ENCODE results near the gene PEX11G. TPM values are rescaled to one million over a fixed set of nuclear protein-coding genes. Genes with fewer than 3 reads are reported as not detected.

PEX11G gene
- total RNA-seq, 1 experiment from 2014 or later = 3.9 TPM

GRCh38 chr19:7505288-7505681 lies 16.4 kb upstream of the PEX11G start:
- ChIA-PET POLR2A (interaction anchor here (0.8 kb wide), 1 partner anchor 17 kb away, joined by 9 read pairs; no protein-coding TSS in a partner anchor), CTCF (interaction anchor here (0.7 kb wide), 1 partner anchor 10 kb away, joined by 3 read pairs; no protein-coding TSS in a partner anchor)
- no peaks in the 10 kb centered on the region for H3K27me3 Mint-ChIP-seq (ENCODE audit: insufficient read depth, unreplicated experiment)
- Histone ChIP-seq H3K4me3 (ENCODE audit: low read depth, low read length) (no peak overlapping the region), H3K36me3 (ENCODE audit: control insufficient read depth, insufficient read depth, low read length) (no peaks in the 10 kb centered on the region), H3K4me1 (no peaks in the 10 kb centered on the region), H3K27me3 (replicated peaks; ENCODE audit: control insufficient read depth, insufficient read depth, low read length) (no peaks in the 10 kb centered on the region), H3K9me3 (no peaks in the 10 kb centered on the region)
- BruUV-seq (replicated peaks) = no TSS peak
- no peaks in the 10 kb centered on the region for H3K4me1 Mint-ChIP-seq (ENCODE audit: low read depth, unreplicated experiment)
- intact Hi-C loops (cut with micrococcal nuclease; ENCODE audit: unreplicated experiment) = no loop called here
- no peak for DNase-seq
- H3K27ac Mint-ChIP-seq (ENCODE audit: unreplicated experiment) = no peak overlapping the region
- TF ChIP-seq CTCF (IDR thresholded peaks at IDR 0.05; ENCODE audit: insufficient read depth in 1 of 2, low read depth in 1 of 2, low read length in 1 of 2, severe bottlenecking in 1 of 2, unreplicated experiment in 1 of 2) = no peak
- no peaks in the 10 kb centered on the region for H3K9me3 Mint-ChIP-seq (ENCODE audit: unreplicated experiment)
- H3K4me3 Mint-ChIP-seq (ENCODE audit: unreplicated experiment) = no peak overlapping the region
- peaks cover 10% of the 10 kb centered on the region for H3K36me3 Mint-ChIP-seq (ENCODE audit: insufficient read depth, unreplicated experiment)

GRCh38 chr19:7504684-7505083 lies 15.8 kb upstream of the PEX11G start:
- H3K27me3 ChIP-seq (replicated peaks; ENCODE audit: control insufficient read depth, insufficient read depth, low read length) = no peaks in the 10 kb centered on the region
- intact Hi-C loops (cut with micrococcal nuclease; ENCODE audit: unreplicated experiment) = no loop called here
- no peaks in the 10 kb centered on the region for H3K36me3 ChIP-seq (ENCODE audit: control insufficient read depth, insufficient read depth, low read length)
- CTCF ChIA-PET = interaction anchor here (0.7 kb wide), 1 partner anchor 10 kb away, joined by 3 read pairs; no protein-coding TSS in a partner anchor
- no peaks in the 10 kb centered on the region for H3K4me1 ChIP-seq
- no peak overlapping the region for H3K4me3 Mint-ChIP-seq (ENCODE audit: unreplicated experiment)
- H3K27me3 Mint-ChIP-seq (ENCODE audit: insufficient read depth, unreplicated experiment) = no peaks in the 10 kb centered on the region
- H3K36me3 Mint-ChIP-seq (ENCODE audit: insufficient read depth, unreplicated experiment) = peaks cover 10% of the 10 kb centered on the region
- no peak for TF ChIP-seq CTCF (IDR thresholded peaks at IDR 0.05; ENCODE audit: insufficient read depth in 1 of 2, low read depth in 1 of 2, low read length in 1 of 2, severe bottlenecking in 1 of 2, unreplicated experiment in 1 of 2)
- H3K9me3 ChIP-seq = no peaks in the 10 kb centered on the region
- POLR2A ChIA-PET = interaction anchor here (0.8 kb wide), 1 partner anchor 16 kb away, joined by 9 read pairs; no protein-coding TSS in a partner anchor
- H3K4me3 ChIP-seq (ENCODE audit: low read depth, low read length) = no peak overlapping the region
- DNase-seq = no peak
- no peaks in the 10 kb centered on the region for H3K9me3 Mint-ChIP-seq (ENCODE audit: unreplicated experiment)
- no peak overlapping the region for H3K27ac Mint-ChIP-seq (ENCODE audit: unreplicated experiment)
- H3K4me1 Mint-ChIP-seq (ENCODE audit: low read depth, unreplicated experiment) = no peaks in the 10 kb centered on the region
- BruUV-seq (replicated peaks) = no TSS peak

GRCh38 chr19:7502552-7502951 lies 13.7 kb upstream of the PEX11G start:
- POLR2A ChIA-PET = no interaction called here
- intact Hi-C loops (cut with micrococcal nuclease; ENCODE audit: unreplicated experiment) = no loop called here

More at GRCh38 chr19:7502552-7502951, 13.7 kb upstream of the PEX11G start:
- Mint-ChIP-seq H3K36me3 (ENCODE audit: insufficient read depth, unreplicated experiment) (peaks cover 10% of the 10 kb centered on the region), H3K27ac (ENCODE audit: unreplicated experiment) (no peak overlapping the region), H3K4me1 (ENCODE audit: low read depth, unreplicated experiment) (no peaks in the 10 kb centered on the region), H3K27me3 (ENCODE audit: insufficient read depth, unreplicated experiment) (no peaks in the 10 kb centered on the region), H3K4me3 (ENCODE audit: unreplicated experiment) (no peak overlapping the region), H3K9me3 (ENCODE audit: unreplicated experiment) (no peaks in the 10 kb centered on the region)
- no TSS peak for BruUV-seq (replicated peaks)
- H3K4me1 ChIP-seq = no peaks in the 10 kb centered on the region
- CTCF ChIA-PET = no interaction called here
- no peak overlapping the region for H3K4me3 ChIP-seq (ENCODE audit: low read depth, low read length)
- no peak for DNase-seq
- no peaks in the 10 kb centered on the region for H3K27me3 ChIP-seq (replicated peaks; ENCODE audit: control insufficient read depth, insufficient read depth, low read length)
- H3K9me3 ChIP-seq = no peaks in the 10 kb centered on the region
- H3K36me3 ChIP-seq (ENCODE audit: control insufficient read depth, insufficient read depth, low read length) = no peaks in the 10 kb centered on the region
- no peak for TF ChIP-seq CTCF (IDR thresholded peaks at IDR 0.05; ENCODE audit: insufficient read depth in 1 of 2, low read depth in 1 of 2, low read length in 1 of 2, severe bottlenecking in 1 of 2, unreplicated experiment in 1 of 2)

Data from Caco-2 (cell line).